ENCODE results near the gene SHISAL2A. TPM values are rescaled to one million over a fixed set of nuclear protein-coding genes. Genes with fewer than 3 reads are reported as not detected.

SHISAL2A gene
- total and polyA plus RNA-seq, 2 of the 8 experiments (the other 6 are each of a cell fraction or from before 2014, with no cell fraction given) = 0.74 to 2.1 TPM

DNA sequence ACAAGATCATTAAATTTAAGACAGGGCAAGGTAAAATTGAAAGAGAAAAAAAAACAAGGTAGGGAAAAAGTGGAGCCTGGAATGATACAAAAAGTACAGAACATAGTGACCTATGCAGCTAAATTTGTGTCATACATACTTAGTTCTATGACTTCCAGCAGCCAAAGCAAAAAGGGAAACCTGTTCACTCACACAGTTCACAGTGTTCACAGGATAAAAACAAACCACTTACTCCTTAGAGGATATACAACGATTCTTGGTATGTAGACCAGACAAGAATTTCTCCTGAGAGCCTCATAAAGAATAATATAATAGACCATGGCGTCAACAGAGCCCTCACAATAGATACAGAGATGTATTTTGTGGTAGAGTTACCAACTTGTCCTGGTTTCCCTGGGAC lies 37.6 kb downstream of the SHISAL2A start:
- no peak overlapping the region for H3K18ac ChIP-seq (ENCODE audit: extremely low read depth, low read length)
- WGBS, 2 experiments (ENCODE audit: extremely low coverage in 1 of 2, insufficient coverage in 1 of 2, insufficient read length in 1 of 2, insufficient replicate concordance in 2 of 2, low coverage in 1 of 2, low lambda C conversion rate in 2 of 2, missing lambda C conversion rate in 1 of 2) = 89% methylated on average over 2 of the region's 2 CpGs; no CpG with 5 or more reads in 1 of the 2 experiments
- H4K5ac ChIP-seq (ENCODE audit: insufficient read length, low read depth, low read length) = no peak overlapping the region
- H2BK12ac ChIP-seq (ENCODE audit: low read depth, low read length) = no peak overlapping the region
- H3K9ac ChIP-seq (replicated peaks in 1 of 4; ENCODE audit: extremely low read depth in 1 of 4, low read depth in 3 of 4, low read length in 3 of 4) = no peak overlapping the region
- no peak overlapping the region for H2BK20ac ChIP-seq (ENCODE audit: low read length)
- H2BK5ac ChIP-seq (ENCODE audit: low read depth, low read length) = no peak overlapping the region
- no peak overlapping the region for H3K4ac ChIP-seq (replicated peaks; ENCODE audit: insufficient read length, low read depth, low read length)
- no peak overlapping the region for H2AFZ ChIP-seq (ENCODE audit: low read length)
- ChIA-PET CTCF (ENCODE audit: partially characterized antibody) (interaction anchor here (0.7 to 2.0 kb wide), 2 partner anchors 11 to 39 kb away, joined by 3 to 6 read pairs; no protein-coding TSS in a partner anchor), POLR2A (ENCODE audit: partially characterized antibody) (interaction anchor here (1.1 kb wide), 1 partner anchor 37 kb away, joined by 3 read pairs; no protein-coding TSS in a partner anchor)
- no peak overlapping the region for H3K14ac ChIP-seq (ENCODE audit: insufficient read length)
- no peaks in the 10 kb centered on the region for H3K79me2 ChIP-seq (ENCODE audit: control insufficient read depth in 1 of 2, insufficient read depth in 2 of 2, low read length in 2 of 2)
- H4K20me1 ChIP-seq (replicated peaks in 1 of 2; ENCODE audit: control insufficient read depth in 1 of 2, insufficient read depth in 2 of 2, low read length in 2 of 2) = no peaks in the 10 kb centered on the region
- H3K4me1 ChIP-seq (replicated peaks in 1 of 4; ENCODE audit: control insufficient read depth in 3 of 4, insufficient read depth in 4 of 4, low read length in 3 of 4) = no peaks in the 10 kb centered on the region; a peak in 2 of 7 replicates
- no peak for FAIRE-seq
- no peak for TF ChIP-seq HDAC6 (IDR thresholded peaks at IDR 0.05; ENCODE audit: low read depth, low read length)
- TF ChIP-seq, protein P1, sequence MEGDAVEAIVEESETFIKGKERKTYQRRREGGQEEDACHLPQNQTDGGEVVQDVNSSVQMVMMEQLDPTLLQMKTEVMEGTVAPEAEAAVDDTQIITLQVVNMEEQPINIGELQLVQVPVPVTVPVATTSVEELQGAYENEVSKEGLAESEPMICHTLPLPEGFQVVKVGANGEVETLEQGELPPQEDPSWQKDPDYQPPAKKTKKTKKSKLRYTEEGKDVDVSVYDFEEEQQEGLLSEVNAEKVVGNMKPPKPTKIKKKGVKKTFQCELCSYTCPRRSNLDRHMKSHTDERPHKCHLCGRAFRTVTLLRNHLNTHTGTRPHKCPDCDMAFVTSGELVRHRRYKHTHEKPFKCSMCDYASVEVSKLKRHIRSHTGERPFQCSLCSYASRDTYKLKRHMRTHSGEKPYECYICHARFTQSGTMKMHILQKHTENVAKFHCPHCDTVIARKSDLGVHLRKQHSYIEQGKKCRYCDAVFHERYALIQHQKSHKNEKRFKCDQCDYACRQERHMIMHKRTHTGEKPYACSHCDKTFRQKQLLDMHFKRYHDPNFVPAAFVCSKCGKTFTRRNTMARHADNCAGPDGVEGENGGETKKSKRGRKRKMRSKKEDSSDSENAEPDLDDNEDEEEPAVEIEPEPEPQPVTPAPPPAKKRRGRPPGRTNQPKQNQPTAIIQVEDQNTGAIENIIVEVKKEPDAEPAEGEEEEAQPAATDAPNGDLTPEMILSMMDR (IDR thresholded peaks at IDR 0.05; ENCODE audit: control extremely low read depth in 1 of 3, insufficient read depth in 1 of 3, low read depth in 1 of 3, low read length in 3 of 3) = no peak
- no peak for TF ChIP-seq YY1 (IDR thresholded peaks at IDR 0.05; ENCODE audit: low read depth, low read length)
- TF ChIP-seq SP4 (IDR thresholded peaks at IDR 0.05; ENCODE audit: low read length) = no peak
- no peaks in the 10 kb centered on the region for H3K36me3 ChIP-seq (ENCODE audit: control insufficient read depth in 2 of 4, insufficient read depth in 4 of 4, low read length in 3 of 4)
- H3K23me2 ChIP-seq (ENCODE audit: low read depth, low read length) = no peaks in the 10 kb centered on the region
- H3K4me2 ChIP-seq (ENCODE audit: insufficient read depth in 1 of 2, low read depth in 2 of 2, low read length in 2 of 2) = no peak overlapping the region
- no peaks in the 10 kb centered on the region for H3K27me3 ChIP-seq (replicated peaks in 1 of 4; ENCODE audit: control insufficient read depth in 3 of 4, extremely low read depth in 1 of 4, insufficient read depth in 3 of 4, low read length in 3 of 4)
- no peak overlapping the region for H4K91ac ChIP-seq (replicated peaks; ENCODE audit: insufficient read length, low read length)
- no peak overlapping the region for H3K56ac ChIP-seq (replicated peaks; ENCODE audit: insufficient read length, low read depth, low read length)
- DNase-seq (ENCODE audit: low read depth in 1 of 2, low spot score in 2 of 2) = no peak
- no peak overlapping the region for H3K23ac ChIP-seq (ENCODE audit: insufficient read length)
- no peak overlapping the region for H4K8ac ChIP-seq (ENCODE audit: extremely low read depth, insufficient read depth, low read length)
- H2AK5ac ChIP-seq (ENCODE audit: low read depth, low read length) = no peak overlapping the region
- no peaks in the 10 kb centered on the region for H3K9me3 ChIP-seq (ENCODE audit: insufficient read depth in 2 of 2, low read depth in 1 of 2, low read length in 1 of 2)
- no peak overlapping the region for H2BK120ac ChIP-seq (replicated peaks; ENCODE audit: low read depth, low read length)
- H3K4me3 ChIP-seq (ENCODE audit: extremely low read depth in 1 of 4, insufficient read depth in 2 of 4, low read depth in 3 of 4, low read length in 4 of 4) = no peak overlapping the region
- no peak overlapping the region for H2BK15ac ChIP-seq (ENCODE audit: low read length)
- no peak overlapping the region for H3K27ac ChIP-seq (ENCODE audit: low read depth, low read length)
- no peaks in the 10 kb centered on the region for H3K79me1 ChIP-seq (ENCODE audit: low read depth, low read length)

Data from H1 (cell line).